Activated CD8-positive, alpha-beta T cell treated with anti-CD3 and anti-CD28 coated beads for 36 hours (primary cell): ENCODE data around the gene RAP1A. TPM values are rescaled to one million over a fixed set of nuclear protein-coding genes. Genes with fewer than 3 reads are reported as not detected.

Source experiments
- ATAC-seq: fragments of 200-7000 bp; cut with Tn5 transposase; one replicate; pipeline ENCODE4 v1.10.0; 2021; ENCODE audit warnings: mild to moderate bottlenecking, moderate library complexity
- CTCF ChIA-PET: fragments of 350-600 bp; sonication (Branson Sonifier 250); formaldehyde crosslinking; loops from one replicate; lab custom pipeline; 2021; ENCODE audit warnings: antibody characterized with exemption; lab: Charles Lee
- POLR2A ChIA-PET: fragments of 350-600 bp; sonication (Branson Sonifier 250); formaldehyde crosslinking; loops from one replicate; lab custom pipeline; 2021; ENCODE audit warnings: antibody characterized with exemption; lab: Charles Lee
- DNase-seq: peaks from one replicate; pipeline ENCODE4 v3.0.0-alpha.2; 2020
- H3K27ac Mint-ChIP-seq: one replicate; pipeline ENCODE4 v1.8.0; 2021; ENCODE audit warnings: mild to moderate bottlenecking, mixed read lengths
- H3K27me3 Mint-ChIP-seq: one replicate; pipeline ENCODE4 v1.8.0; 2021; ENCODE audit warnings: mixed read lengths
- H3K36me3 Mint-ChIP-seq: one replicate; pipeline ENCODE4 v1.8.0; 2021; ENCODE audit warnings: low read depth, mixed read lengths
- H3K4me1 Mint-ChIP-seq: one replicate; pipeline ENCODE4 v1.8.0; 2021; ENCODE audit warnings: low read depth, mixed read lengths
- H3K4me3 Mint-ChIP-seq: one replicate; pipeline ENCODE4 v1.8.0; 2021; ENCODE audit warnings: mild to moderate bottlenecking, moderate library complexity, mixed read lengths
- H3K9me3 Mint-ChIP-seq: one replicate; pipeline ENCODE4 v1.8.0; 2021; ENCODE audit warnings: mixed read lengths
- intact Hi-C: fragments of 100-400 bp; cut with micrococcal nuclease; formaldehyde crosslinking; loops from one replicate; pipeline ENCODE4 v1.10.0; 2022
- total RNA-seq, 2 experiments: library from RNA; stranded (reverse); gene quantifications; one replicate each; pipeline ENCODE4 v1.2.3, GENCODE V29; 2021
- TF ChIP-seq, protein P1 (sequence below): fragments of 200-600 bp; IDR thresholded peaks from one replicate; pipeline ENCODE4 v1.8.0; 2022; ENCODE audit warnings: antibody characterized with exemption, mild to moderate bottlenecking

The RAP1A gene
- total RNA-seq, 2 experiments from 2014 or later = 197 to 198 TPM

DNA sequence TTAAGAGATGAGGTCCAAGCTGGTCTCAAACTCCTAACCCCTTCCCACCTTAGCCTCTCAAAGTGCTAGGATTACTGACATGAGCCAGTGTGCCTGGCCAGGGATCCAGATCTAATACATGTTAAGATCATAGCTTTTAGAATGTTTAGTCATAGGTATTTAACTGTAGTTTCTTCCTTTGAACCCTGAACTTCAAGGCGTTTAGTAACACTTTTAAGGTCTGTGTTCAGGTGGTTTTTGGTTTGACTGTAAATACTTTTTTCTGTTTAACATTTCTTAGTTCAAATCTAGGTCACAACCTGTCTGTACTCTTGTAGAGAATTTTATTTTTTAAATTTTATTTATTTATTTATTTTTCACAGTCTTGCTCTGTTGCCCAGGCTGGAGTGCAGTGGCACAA is 28.1 kb downstream of the RAP1A start:
- POLR2A ChIA-PET = interaction anchor here (0.9 kb wide), 1 partner anchor 44 kb away, joined by 3 read pairs; no protein-coding TSS in a partner anchor
- Mint-ChIP-seq H3K36me3 (peaks cover 61% of the 10 kb centered on the region), H3K27me3 (no peaks in the 10 kb centered on the region), H3K9me3 (peaks cover 4% of the 10 kb centered on the region), H3K27ac (peak overlapping the region; percentile 79), H3K4me1 (peaks cover 81% of the 10 kb centered on the region), H3K4me3 (no peak overlapping the region)
- TF ChIP-seq, protein P1, sequence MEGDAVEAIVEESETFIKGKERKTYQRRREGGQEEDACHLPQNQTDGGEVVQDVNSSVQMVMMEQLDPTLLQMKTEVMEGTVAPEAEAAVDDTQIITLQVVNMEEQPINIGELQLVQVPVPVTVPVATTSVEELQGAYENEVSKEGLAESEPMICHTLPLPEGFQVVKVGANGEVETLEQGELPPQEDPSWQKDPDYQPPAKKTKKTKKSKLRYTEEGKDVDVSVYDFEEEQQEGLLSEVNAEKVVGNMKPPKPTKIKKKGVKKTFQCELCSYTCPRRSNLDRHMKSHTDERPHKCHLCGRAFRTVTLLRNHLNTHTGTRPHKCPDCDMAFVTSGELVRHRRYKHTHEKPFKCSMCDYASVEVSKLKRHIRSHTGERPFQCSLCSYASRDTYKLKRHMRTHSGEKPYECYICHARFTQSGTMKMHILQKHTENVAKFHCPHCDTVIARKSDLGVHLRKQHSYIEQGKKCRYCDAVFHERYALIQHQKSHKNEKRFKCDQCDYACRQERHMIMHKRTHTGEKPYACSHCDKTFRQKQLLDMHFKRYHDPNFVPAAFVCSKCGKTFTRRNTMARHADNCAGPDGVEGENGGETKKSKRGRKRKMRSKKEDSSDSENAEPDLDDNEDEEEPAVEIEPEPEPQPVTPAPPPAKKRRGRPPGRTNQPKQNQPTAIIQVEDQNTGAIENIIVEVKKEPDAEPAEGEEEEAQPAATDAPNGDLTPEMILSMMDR = no peak
- intact Hi-C loops = no loop called here
- DNase-seq (no peak), ATAC-seq (peak; percentile 48)
- CTCF ChIA-PET = interaction anchor here (0.8 to 3.9 kb wide), 5 partner anchors 20 to 140 kb away, joined by 3 to 28 read pairs (median 3); no protein-coding TSS in a partner anchor

DNA sequence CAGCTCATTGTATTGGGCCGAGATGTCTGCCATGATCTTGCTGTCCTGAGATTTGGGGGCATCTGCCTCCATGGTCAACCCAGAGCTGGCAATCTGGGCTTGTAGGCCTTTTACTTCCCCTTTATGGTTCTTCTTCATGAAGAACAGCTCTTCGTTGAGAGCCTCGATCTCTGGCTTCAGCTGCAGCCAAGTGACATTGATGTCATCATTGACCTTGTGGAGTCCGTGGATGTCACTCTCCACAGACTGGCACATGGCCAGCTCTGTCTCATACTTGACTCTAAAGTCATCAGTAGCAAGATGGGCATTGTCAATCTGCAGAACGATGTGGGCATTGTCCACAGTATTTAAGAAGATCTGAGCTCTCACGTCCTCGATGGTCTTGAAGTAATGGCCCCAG is 29.2 kb downstream of the RAP1A start:
- CTCF ChIA-PET = interaction anchor here (1.0 to 3.9 kb wide), 6 partner anchors 11 to 141 kb away, joined by 3 to 28 read pairs (median 4); no protein-coding TSS in a partner anchor
- DNase-seq (peak; percentile 41), ATAC-seq (no peak)
- Mint-ChIP-seq H3K9me3 (no peaks in the 10 kb centered on the region), H3K27me3 (no peaks in the 10 kb centered on the region), H3K27ac (peak overlapping the region; percentile 77), H3K4me1 (peaks cover 79% of the 10 kb centered on the region), H3K36me3 (peaks cover 56% of the 10 kb centered on the region), H3K4me3 (no peak overlapping the region)
- TF ChIP-seq, protein P1 = no peak
- intact Hi-C loops = no loop called here
- POLR2A ChIA-PET = interaction anchor here (0.8 to 1.6 kb wide), 5 partner anchors 10 to 61 kb away, joined by 3 to 5 read pairs (median 4); no protein-coding TSS in a partner anchor

DNA sequence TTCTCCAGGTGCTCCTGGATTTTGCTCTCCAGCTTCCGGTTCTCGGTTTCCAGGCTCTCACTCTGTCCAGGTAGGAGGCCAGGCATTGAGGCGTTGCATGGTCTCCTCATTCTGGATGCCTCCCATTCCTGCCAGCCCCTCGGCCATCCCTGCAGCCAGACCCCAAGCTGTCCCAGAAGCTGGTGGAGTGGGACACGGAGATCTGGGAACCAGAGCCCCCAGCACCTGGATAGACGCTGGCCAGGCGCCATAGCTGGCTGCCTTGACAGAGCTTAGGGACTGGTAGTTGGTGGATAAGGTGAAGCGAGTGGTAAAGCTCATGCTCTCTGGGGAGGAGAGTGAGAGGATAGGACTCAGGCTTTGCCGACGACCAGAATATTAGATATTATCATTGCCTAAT is 29.6 kb downstream of the RAP1A start:
- Mint-ChIP-seq H3K9me3 (no peaks in the 10 kb centered on the region), H3K4me3 (no peak overlapping the region), H3K36me3 (peaks cover 56% of the 10 kb centered on the region), H3K27ac (no peak overlapping the region), H3K4me1 (peaks cover 79% of the 10 kb centered on the region), H3K27me3 (no peaks in the 10 kb centered on the region)
- DNase-seq = no peak
- TF ChIP-seq, protein P1 = no peak
- no peak for ATAC-seq
- CTCF ChIA-PET = interaction anchor here (0.9 to 3.9 kb wide), 5 partner anchors 9 to 141 kb away, joined by 3 to 28 read pairs (median 4); no protein-coding TSS in a partner anchor
- intact Hi-C loops = no loop called here
- POLR2A ChIA-PET = interaction anchor here (1.1 to 1.6 kb wide), 4 partner anchors 9 to 31 kb away, joined by 3 to 5 read pairs (median 4); no protein-coding TSS in a partner anchor

DNA sequence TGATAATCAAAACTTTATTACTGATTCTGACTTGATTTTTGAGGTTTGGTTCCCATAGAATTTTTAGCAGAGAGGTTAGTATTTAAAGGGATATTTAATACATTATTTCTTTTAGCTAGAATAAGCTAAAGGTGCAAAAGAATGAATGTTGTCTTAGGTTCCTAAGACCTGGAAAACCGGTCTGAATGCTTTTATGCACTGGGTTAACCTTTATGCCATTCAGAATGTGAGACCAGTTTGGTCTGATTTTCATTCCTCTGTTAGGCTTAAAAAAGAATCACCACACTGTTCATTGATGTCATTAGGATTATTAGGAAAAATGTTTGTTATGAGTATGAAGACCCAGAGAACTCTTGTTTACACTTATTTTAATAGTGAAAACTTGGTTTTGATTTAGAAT is 30.1 kb downstream of the RAP1A start:
- Mint-ChIP-seq H3K27ac (no peak overlapping the region), H3K4me1 (peaks cover 77% of the 10 kb centered on the region), H3K4me3 (no peak overlapping the region), H3K9me3 (no peaks in the 10 kb centered on the region), H3K36me3 (peaks cover 54% of the 10 kb centered on the region), H3K27me3 (no peaks in the 10 kb centered on the region)
- TF ChIP-seq, protein P1 = no peak
- ChIA-PET POLR2A (interaction anchor here (1.1 to 1.6 kb wide), 2 partner anchors 12 to 13 kb away, joined by 4 to 5 read pairs; no protein-coding TSS in a partner anchor), CTCF (interaction anchor here (0.9 to 3.9 kb wide), 4 partner anchors 9 to 142 kb away, joined by 3 to 28 read pairs (median 4); no protein-coding TSS in a partner anchor)
- intact Hi-C loops = no loop called here
- no peak for DNase-seq
- ATAC-seq = no peak

DNA sequence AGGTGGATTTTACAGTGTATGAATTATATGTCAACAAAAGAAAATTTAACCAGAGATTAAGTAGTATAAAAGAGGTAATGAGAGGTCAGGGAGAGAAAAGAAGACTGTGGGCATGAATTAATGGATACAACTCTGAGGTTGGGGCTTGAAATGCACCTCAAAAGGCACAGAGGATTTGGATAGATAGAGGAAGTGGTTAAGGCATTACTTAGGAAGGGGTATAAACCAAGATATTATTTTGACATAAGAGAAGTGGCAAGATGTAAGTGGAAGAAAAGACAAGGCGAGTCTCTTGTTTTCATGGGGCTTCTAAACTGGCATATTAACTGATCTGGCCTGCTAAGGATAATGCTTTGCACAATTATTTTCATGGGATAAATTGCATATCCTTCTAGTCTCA is 34.1 kb downstream of the RAP1A start:
- TF ChIP-seq, protein P1 = no peak
- peak overlapping the region; percentile 80 for H3K27ac Mint-ChIP-seq
- ChIA-PET POLR2A (no interaction called here), CTCF (no interaction called here)
- H3K27me3 Mint-ChIP-seq = no peaks in the 10 kb centered on the region
- no peak for ATAC-seq
- peaks cover 68% of the 10 kb centered on the region for H3K4me1 Mint-ChIP-seq
- peaks cover 36% of the 10 kb centered on the region for H3K36me3 Mint-ChIP-seq
- no peak overlapping the region for H3K4me3 Mint-ChIP-seq
- intact Hi-C loops = no loop called here
- H3K9me3 Mint-ChIP-seq = no peaks in the 10 kb centered on the region
- DNase-seq = no peak
